HT1080 (cell line): Measurements from ENCODE around the gene XPO1. TPM values are rescaled to one million over a fixed set of nuclear protein-coding genes. Genes with fewer than 3 reads are reported as not detected.

Experiments used
- DNase-seq: peaks from one replicate; pipeline ENCODE4 v3.0.0-alpha.2; 2015; ENCODE audit warnings: low read depth
- total RNA-seq: library from RNA; depleted of rRNA; stranded (reverse); fragments of >200 nt; shearing (Covaris generic); gene quantifications from 2 replicates; pipeline ENCODE4 v1.2.3, GENCODE V29; 2014; rRNA removed

The XPO1 gene
- total RNA-seq, 1 experiment from 2014 or later: 197 TPM

DNA sequence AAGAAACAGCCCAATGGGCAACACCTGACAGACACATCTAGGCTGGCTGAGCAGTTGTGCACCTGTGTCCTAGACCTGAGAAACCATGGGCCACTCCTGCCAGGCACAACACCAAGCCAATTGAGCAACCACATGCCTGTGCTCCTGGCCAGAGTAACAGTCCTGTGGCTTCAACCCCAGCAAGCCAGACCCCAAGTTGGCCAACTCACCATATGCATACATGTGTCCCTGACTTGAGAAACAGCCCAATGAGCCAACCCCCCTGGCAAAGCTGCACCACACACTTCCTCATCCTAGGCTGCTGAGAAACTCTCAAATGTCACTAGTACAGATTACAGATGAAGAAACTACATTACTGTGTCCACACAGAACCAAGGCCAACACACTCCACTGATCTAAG, 103.8 kb downstream of the XPO1 start:
- no peak for DNase-seq

GRCh38 chr2:61433606-61434005, 104.5 kb downstream of the XPO1 start:
- no peak for DNase-seq

- DNase-seq: no peak
These were observed 105.2 kb downstream of the XPO1 start for GRCh38 chr2:61432990-61433389.

DNA sequence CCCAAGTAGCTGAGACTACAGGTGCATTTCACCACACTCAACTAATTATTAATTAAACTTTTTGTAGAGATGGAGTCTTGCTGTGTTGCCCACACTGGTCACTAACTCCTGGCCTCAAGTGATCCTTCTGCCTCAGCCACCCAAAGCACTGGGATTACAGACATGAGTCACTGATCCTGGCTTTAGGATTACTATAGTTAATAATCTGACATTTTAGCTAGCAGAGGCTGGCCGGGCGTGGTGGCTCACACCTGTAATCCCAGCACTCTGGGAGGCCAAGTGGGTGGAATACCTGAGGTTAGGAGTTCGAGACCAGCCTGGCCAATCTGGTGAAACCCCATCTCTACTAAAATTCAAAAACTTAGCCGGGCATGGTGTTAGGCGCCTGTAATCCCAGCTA, 106.8 kb downstream of the XPO1 start:
- DNase-seq: no peak

Other genes starting within 250 kb of the XPO1 start
- 47.5 and 48.6 TPM in 2 replicates for gene USP34, start 67.3 kb downstream of the XPO1 start, total RNA-seq